AG08395 (cell line): ENCODE measurements around the gene RAD21L1.
A peak's percentile ranks its signal among the peaks of the same experiment; 100 is the strongest.
"Not testable (repeated sequence)": the region's sequence is repeated elsewhere in the genome, so short reads cannot be mapped to it uniquely, and the experiment has no call there.

Source experiments
- DNase-seq: peaks from one replicate; pipeline ENCODE4 v3.0.0; 2012; ENCODE audit warnings: mixed read lengths, low spot score

The RAD21L1 gene

GRCh38 chr20:1229541-1229940 is 3.7 kb downstream of the RAD21L1 start:
- DNase-seq: no peak

- no peak for DNase-seq
Observed at GRCh38 chr20:1232286-1233111, 6.7 kb downstream of the RAD21L1 start.

DNA sequence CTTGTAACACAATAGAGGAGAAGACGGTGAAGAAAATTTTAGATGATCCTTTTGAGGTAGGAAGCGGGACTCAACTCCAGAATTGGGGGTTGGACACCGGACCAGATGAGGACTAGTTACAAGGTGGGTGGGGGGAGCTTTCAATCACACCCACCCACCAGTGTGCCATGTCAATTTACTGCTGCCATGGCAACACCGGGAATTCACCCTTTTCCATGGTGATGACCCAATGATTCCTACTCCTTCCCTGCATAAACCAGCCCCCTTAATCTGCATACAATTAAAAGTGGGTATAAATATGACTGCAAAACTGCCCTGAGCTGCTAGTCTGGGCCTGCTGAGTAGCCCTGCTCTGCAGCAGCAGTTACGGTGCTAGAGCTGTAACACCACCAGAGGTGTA is 14.7 kb downstream of the RAD21L1 start:
- no peak for DNase-seq

- no peak for DNase-seq
Observed at GRCh38 chr20:1241456-1241855, 15.6 kb downstream of the RAD21L1 start.

- DNase-seq: no peak
Observed at GRCh38 chr20:1242099-1242498, 16.3 kb downstream of the RAD21L1 start.

- DNase-seq: peak; percentile 82
Observed at GRCh38 chr20:1242530-1242929, 16.7 kb downstream of the RAD21L1 start.

- DNase-seq: no peak
Observed at GRCh38 chr20:1245578-1245977, 19.7 kb downstream of the RAD21L1 start.

DNA sequence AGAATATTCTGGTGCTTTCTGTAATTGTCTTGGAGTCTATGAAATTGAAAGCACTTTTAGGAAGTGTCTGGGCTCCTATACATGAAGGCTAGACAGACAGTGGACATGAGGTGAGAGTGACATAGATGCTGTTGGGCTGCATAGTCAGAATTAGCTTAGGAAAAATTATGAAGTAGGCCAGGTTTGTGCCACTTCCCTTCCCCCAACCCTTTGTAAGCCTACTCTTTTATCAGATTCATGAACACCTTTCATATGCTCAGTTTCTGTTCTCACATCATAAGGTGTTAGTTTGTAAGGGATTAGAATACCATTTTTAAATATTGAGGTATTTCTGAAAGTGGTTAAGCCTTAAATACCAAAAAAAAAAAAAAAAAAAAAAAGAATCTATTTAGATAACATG is 21.8 kb downstream of the RAD21L1 start:
- DNase-seq: no peak

GRCh38 chr20:1250282-1250681 is 24.4 kb downstream of the RAD21L1 start:
- not testable (repeated sequence) for DNase-seq

- no peak for DNase-seq
Observed at GRCh38 chr20:1252416-1252815, 26.6 kb downstream of the RAD21L1 start.

- DNase-seq: no peak
Observed at GRCh38 chr20:1254254-1254653, 28.4 kb downstream of the RAD21L1 start.

DNA sequence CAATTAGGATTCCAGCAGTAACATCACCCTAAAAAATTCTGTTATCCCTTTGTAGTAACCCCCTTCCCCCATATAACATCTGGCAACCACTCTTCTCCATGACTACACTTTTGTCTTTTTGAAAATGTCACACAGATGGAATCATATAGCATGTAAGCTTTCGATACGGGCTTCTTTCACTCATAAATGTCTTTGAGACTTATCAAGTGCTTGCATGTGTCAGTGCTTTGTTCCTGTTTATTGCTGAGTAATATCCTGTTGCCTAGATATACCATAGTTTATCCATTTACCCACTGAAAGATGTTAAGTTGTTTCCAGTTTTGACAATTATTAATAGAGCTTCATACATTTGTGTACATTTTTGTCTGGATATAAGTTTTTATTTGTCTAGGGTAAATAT is 29.8 kb downstream of the RAD21L1 start:
- DNase-seq: no peak

- DNase-seq: peak; percentile 26
Observed at GRCh38 chr20:1263853-1264252, 38.0 kb downstream of the RAD21L1 start.

DNA sequence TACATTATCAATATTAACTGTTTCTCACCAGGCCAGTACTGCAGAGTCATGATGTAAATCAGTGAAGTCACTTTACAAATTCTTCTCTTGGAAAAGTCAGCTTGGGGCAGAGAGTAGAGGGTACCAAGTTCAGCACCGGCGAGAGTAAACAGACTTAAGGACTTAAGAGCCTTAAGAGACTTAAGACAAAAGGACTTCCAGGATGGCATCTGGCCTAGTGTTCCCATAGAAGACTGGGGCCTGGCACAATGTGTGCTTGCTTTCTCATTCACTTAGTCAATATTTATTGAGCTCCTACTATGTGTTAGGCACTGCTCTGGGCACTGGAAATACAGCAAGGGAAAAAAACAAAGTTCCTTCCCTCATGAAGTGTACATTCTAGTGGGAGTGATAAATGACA is 38.9 kb downstream of the RAD21L1 start:
- no peak for DNase-seq

- no peak for DNase-seq
Observed at GRCh38 chr20:1265226-1265915, 39.5 kb downstream of the RAD21L1 start.

- no peak for DNase-seq
Observed at GRCh38 chr20:1265916-1266166, 40.0 kb downstream of the RAD21L1 start.

DNA sequence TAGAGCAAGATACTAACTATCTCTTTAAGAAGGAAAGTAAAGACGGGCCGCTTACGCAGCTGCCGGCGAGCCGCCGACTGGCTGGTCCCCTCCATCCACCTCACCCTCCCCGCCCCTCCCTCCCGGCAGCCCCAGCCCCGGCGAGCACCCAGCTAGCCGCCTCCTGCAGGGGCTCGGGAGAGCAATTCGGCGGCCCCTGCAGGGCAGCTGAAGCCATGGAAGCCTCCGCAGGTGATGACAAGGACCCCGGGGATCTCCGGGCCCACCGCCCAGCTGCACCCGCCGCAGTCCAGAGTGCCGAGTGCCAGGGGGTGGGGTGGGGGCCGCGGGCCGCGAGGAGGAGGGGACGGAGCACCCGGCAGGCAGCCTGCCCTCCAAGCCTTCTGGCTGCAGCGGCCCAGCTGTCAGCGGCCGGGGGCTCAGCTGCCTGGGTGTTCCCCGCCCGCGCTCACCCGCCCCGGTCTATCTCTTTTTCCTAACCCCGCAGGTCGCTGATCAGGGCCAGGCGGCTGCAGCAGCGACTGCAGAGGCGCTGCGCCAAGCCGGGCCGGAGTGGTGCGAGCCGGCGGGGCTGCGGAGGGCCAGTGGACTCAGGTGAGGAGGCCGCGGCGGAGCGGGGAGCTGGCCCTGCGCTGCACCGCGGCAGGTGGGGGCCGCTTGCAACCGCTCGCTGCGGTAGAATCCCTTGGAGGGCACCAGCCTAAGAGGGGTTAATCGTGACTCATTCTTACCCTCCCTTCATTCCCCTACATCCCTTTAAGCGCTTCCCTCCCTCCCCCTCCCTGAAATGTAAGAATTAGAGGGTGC is 40.5 kb downstream of the RAD21L1 start, which contains the start of gene SNPH:
Gene SNPH (plus strand): TSS at position 128 of the 807 bp plus-strand sequence. CDS start 29,946 bp downstream, outside the sequence.
- DNase-seq: peak; percentile 85

DNA sequence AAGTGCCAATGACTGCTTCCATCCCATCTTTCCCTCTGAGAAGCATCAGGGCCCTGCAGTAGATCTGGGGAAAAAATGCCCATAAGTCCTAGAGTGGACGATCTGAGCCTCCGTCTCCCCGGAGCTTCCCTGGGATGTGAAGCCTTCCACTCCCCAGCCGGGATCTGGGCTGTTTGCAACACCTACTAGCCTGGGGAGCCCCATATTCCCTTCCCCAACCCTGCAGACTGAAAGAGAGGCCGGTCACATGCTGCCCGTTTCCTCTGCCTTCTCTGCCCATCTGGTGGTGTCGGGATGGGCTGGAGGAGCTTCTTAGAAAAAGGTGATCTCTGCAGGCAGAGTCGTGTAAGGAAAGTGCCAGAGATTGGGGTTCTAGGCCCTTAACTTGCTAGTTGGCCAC is 41.3 kb downstream of the RAD21L1 start:
- DNase-seq: no peak

GRCh38 chr20:1267809-1268374 is 42.0 kb downstream of the RAD21L1 start:
- DNase-seq: no peak

- no peak for DNase-seq
Observed at GRCh38 chr20:1269235-1269634, 43.4 kb downstream of the RAD21L1 start.

DNA sequence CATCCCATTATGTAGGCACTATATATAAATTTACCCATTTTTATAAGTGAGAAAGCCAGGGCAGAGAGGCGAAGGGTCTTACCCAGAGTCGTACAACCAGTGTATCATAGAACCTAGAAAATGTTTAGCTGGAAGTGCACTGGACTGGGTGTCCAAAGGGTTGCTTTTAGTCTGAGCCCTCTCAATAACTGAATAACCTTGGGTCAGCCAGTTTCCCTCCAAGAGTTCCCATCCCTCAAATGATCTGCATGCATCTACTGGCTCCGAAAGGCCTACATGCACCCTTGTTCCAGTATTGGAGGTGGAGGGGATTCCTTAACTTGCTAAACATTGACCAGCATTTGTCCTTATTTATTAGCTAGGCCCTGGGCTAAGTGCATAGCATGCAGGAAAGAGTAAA is 44.0 kb downstream of the RAD21L1 start:
- no peak for DNase-seq

GRCh38 chr20:1272368-1273100 is 46.7 kb downstream of the RAD21L1 start:
- DNase-seq: no peak
